ENCODE results near the gene DCAF5. TPM values are rescaled to one million over a fixed set of nuclear protein-coding genes. Genes with fewer than 3 reads are reported as not detected.
A peak's percentile ranks its signal among the peaks of the same experiment; 100 is the strongest.
"Not testable (repeated sequence)": the region's sequence is repeated elsewhere in the genome, so short reads cannot be mapped to it uniquely, and the experiment has no call there.

The DCAF5 gene
- polyA plus RNA-seq, 3 donors = 54.2 to 65.5 (median 60.6) TPM

- DNase-seq = no peak
Observed at GRCh38 chr14:69105326-69105725, 47.6 kb downstream of the DCAF5 start.

- no peak for DNase-seq
Observed at GRCh38 chr14:69101331-69101826, 51.5 kb downstream of the DCAF5 start.

GRCh38 chr14:69097974-69098373 is 54.9 kb downstream of the DCAF5 start:
- DNase-seq = no peak

- DNase-seq = no peak
Observed at GRCh38 chr14:69096781-69097475, 56.0 kb downstream of the DCAF5 start.

- DNase-seq = no peak
Observed at GRCh38 chr14:69096246-69096645, 56.7 kb downstream of the DCAF5 start.

- no peak for DNase-seq
Observed at GRCh38 chr14:69094481-69094880, 58.4 kb downstream of the DCAF5 start.

GRCh38 chr14:69093631-69094421 is 59.1 kb downstream of the DCAF5 start:
- DNase-seq = no peak

GRCh38 chr14:69092840-69093422 is 60.0 kb downstream of the DCAF5 start:
- no peak for DNase-seq

- DNase-seq = no peak
Observed at GRCh38 chr14:69091695-69092094, 61.2 kb downstream of the DCAF5 start.

GRCh38 chr14:69091006-69091405 is 61.9 kb downstream of the DCAF5 start:
- DNase-seq = no peak

- DNase-seq = peak; percentile 34
Observed at GRCh38 chr14:69090187-69090789, 62.6 kb downstream of the DCAF5 start.

- no peak for DNase-seq
Observed at GRCh38 chr14:69089046-69089445, 63.9 kb downstream of the DCAF5 start.

GRCh38 chr14:69088586-69088985 is 64.3 kb downstream of the DCAF5 start:
- DNase-seq = no peak

- DNase-seq = no peak
Observed at GRCh38 chr14:69087061-69087461, 65.9 kb downstream of the DCAF5 start.

- no peak for DNase-seq
Observed at GRCh38 chr14:69086537-69086936, 66.4 kb downstream of the DCAF5 start.

- DNase-seq = no peak
Observed at GRCh38 chr14:69084023-69084422, 68.9 kb downstream of the DCAF5 start.

- DNase-seq = no peak
Observed at GRCh38 chr14:69083181-69083580, 69.7 kb downstream of the DCAF5 start.

- no peak for DNase-seq
Observed at GRCh38 chr14:69081271-69081670, 71.6 kb downstream of the DCAF5 start.

GRCh38 chr14:69079747-69080146 is 73.2 kb downstream of the DCAF5 start:
- no peak for DNase-seq

- peak; percentile 36 for DNase-seq
Observed at GRCh38 chr14:69079188-69079742, 73.7 kb downstream of the DCAF5 start.

GRCh38 chr14:69077841-69078240 is 75.1 kb downstream of the DCAF5 start:
- DNase-seq = no peak

- not testable (repeated sequence) for DNase-seq
Observed at GRCh38 chr14:69077185-69077584, 75.7 kb downstream of the DCAF5 start.

Data from renal pelvis (tissue), 4 donors.